Activated T-cell treated with anti-CD3 and anti-CD28 coated beads for 48 hours (primary cell): Measurements from ENCODE around the gene TRPC4.

Experiments
- DNase-seq: peaks from one replicate; pipeline ENCODE4 v3.0.0-alpha.2; 2020; ENCODE audit warnings: low read depth

The TRPC4 gene

DNA sequence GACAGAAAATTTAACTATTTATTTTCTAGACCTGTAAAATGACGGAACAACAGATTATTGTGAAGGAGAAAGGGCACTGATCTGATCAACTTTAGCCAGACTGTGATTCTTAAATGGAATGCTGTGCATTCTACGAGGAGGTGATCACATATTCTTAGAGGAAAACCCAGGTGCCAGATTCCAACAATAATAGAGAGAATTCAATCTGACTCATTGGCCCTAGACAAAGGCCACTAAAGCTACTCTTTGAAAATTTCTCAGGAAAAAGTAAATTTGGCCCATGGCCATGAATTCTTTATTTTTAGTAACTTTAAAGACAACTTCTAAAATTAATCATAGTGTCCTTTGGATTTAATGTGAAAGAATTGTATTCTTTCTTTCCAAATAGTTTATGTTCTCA, 212.4 kb downstream of the TRPC4 start:
- no peak for DNase-seq

DNA sequence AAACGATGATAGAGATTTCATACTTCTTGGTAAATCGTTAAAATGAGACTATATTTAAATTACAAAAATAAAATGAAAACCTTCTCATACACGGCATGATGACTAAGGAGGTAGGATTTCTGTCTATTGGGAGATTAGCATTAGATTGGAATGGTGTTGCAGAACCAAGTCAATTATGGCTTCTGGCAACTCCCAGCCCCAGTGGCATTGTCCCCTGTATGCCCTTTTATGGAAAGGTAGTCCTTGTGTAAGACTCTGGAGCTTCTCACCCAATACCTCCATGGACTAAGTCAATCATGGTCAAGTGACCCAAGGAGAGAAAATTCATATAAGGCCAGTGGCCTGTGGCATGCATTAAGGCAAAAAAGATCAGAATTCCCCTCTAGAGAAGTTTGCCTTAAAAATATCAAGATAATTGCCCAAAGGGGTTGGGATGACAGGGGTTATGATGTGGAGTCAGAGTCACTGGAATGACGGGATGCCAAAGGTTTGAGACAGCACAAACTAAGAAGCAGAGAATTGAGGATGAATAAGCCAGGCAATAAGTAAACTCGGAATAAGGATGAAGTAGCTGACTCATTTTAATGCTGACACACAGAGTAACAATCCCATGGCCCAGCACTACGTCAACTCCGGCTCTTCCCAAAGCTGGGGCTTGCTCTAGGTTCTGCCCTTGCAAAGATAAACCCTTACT, 213.2 kb downstream of the TRPC4 start:
- no peak for DNase-seq

DNA sequence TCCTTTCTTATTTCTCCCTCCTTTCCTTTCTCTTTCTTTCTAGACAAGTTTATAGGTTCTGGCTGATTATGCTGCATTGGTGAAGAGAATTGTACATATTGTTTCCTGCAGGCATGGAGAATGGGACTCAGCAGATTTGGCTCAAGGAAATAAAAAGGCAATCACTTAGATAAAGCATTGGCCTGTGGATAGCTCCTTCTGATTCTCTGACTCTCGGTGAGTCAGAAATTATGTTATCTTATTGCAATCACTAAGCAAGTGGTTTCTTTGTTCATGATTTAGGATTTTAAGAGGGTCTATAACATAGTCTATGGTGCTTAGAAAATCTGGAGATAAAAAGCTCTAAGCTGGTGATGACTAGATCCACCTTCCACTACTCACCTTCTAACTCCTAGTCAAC, 217.0 kb downstream of the TRPC4 start:
- no peak for DNase-seq

DNA sequence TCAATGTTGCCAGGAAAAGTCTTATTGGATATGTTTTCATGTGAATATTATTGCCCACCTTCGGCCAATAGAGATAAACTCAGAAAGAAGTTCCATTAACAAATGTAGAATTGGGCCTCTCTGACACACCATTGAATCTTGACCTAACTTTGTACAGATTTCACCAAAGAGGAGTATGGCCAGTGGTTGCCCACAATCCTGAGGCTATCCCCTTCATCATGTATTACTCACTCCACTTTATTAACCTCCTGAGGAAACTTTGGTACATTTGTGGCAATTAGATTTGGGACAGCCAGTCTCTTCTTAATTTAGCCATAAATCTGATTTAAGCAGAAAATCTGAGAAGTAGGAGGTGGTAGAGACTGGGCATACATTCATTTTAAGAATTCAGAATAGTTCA, 217.7 kb downstream of the TRPC4 start:
- DNase-seq, result no peak

DNA sequence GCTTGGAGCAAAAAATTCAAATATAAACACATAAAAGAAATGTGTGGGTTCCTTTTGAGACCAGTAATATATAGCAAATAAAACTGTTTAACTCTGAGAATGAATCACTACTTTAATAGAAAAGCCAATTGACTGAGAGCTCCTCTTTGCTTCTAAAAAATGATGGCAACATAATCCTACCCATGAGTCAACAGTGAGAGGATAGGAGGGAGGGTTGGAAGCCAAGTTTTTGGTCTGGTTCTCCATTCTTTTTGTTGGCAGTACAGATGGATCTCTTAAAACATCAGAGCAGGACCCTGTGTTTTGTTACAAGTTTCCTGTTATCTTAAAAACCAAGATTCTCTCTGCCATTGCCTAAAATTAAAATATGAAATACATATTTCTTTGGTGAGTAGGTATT, 221.0 kb downstream of the TRPC4 start:
- DNase-seq, result no peak

DNA sequence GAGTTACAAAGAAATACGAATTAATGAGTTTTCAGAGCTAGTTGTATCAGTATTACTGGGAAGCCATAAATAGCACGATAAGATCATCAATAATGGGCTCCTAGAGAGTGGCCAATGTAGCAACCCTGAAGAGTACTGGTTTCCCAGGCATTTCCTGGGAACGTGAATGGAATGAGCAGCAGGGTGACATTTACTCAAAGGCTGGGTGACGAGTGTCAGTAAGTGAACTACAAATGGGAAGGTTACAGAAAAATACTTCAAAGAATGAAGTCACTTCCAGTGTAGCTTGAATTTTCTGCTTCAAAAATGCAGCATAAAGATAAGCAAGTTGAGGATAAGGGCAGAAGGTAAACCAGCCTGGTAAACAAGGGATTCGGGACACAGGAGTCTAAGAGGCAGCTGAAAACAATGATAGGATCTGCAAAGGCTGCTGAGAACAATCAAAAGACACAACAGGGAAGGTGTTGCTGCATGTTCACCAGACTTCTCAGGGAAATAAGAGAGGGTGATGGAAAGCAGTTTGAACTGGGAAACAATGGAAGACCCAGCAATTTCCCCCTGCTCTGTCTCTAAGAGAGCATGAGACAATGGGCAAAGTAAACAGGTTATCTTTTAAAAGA, 222.4 kb downstream of the TRPC4 start:
- DNase-seq, result no peak

DNA sequence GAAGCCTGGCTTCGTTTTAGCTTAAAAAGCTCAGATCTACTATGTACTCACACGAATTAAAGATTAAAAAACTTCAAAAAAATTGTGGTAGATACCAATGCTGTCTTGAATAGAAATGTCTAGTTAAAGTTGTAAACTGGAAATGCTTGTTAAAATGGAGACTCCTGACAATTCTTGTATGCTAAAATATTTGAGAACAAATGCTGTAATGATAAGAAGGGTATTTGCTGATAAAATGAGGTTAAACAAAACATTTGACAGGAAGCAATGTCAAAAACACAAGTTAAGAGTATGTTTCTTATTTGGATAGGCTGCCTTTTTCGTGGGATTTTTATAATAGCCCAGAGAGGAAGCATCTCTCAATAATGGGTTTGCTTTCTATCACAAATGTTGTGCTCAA, 223.0 kb downstream of the TRPC4 start:
- DNase-seq, result no peak

DNA sequence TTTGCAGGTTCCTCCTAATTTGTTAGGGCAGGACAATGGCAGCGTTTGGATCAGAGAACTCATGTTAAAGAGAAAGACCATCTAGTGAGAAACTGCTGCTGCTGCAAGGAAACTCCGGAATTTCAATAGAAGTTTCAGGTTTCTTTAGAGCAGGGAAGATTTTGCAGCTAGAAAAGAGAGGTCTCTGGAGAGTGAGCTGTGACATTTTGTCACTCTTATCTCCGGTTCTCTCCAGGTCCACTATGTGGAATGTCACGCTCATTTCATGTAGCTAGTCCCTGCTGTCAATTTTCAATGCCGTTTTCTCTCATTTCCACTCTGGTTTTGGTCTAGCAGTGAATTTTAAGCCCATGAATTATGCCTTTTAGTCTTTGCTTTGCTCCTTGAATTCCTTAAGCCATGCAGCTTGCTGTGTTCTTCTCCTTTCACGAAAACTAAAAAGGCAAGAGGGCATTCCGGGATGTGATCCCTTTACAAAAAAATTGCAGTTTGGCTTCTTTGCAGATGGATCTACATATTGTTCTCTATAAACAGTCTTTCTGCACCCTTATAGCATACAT, 224.3 kb downstream of the TRPC4 start:
- no peak for DNase-seq

DNA sequence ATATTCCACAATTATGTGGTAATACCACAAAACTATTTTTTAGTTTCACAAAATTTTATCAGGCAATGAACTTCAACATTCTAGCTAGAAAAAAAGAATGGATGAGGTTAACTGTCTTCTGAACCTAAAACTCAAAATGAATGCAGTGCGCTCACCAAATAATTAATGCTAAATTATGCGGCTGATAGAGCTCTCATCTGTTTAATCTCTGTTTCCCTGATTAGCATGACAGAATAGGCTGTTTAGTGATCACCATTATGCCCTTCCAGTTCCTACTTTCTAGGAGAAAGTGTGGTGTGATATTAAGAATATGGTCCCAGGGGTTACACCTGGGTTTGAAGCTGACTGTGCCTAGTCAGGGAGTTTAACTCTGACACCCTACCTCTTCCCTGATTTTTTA, 228.2 kb downstream of the TRPC4 start:
- DNase-seq, result no peak

DNA sequence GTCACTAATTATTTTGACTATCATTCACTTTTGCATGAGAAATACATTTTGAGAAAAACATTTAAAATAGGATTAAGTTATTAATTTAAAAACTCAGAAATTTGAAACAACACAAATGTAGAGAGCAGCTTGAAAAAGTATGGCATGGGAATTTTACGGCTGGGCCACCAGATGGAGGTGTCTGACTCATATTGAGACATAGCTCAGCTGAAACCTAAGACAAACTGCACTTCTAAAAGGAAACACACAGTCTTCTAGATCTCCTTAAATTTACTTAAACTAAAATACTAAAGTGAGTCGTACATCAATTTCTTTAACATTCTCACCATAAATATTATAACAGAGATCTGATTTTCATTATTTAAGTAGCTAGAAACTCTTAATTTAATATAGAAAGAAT, 229.1 kb downstream of the TRPC4 start:
- DNase-seq, result no peak

DNA sequence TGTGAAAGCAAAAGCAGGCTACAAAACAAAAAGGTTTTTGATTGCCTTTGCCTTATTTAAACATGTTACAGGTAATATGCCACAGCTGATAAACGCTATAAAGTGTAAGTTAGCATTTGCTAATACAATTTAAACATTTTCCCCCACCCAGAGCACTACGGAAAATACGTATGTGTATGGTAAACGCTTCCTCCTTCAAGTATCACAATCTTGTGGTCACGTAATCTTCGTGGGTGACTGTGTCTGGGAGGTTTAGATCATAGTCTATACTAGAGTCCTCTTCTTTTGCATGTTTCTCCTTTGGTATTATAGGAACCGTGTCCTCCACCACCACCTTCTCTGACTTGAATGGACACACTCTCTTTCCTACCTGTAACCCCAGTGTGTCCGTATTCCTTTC, 232.9 kb downstream of the TRPC4 start:
- no peak for DNase-seq

DNA sequence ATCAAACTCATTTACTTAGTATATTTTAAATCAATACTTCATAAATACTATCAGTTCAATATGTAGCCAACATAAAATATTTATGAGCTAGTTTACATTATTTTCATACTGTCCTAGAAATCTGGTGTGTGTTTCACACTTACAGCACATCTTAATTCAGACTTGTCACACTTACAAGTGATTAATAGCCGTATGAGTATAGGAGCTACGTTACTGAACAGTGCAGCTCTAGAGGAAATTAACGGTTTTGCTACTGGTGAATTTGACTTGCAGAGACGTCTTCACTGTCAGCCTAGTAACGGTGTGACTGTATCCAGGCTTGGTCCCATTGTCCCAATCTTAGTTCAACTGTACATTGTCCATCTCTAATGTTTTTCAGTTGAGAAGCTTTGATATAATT, 237.3 kb downstream of the TRPC4 start:
- DNase-seq, result no peak

DNA sequence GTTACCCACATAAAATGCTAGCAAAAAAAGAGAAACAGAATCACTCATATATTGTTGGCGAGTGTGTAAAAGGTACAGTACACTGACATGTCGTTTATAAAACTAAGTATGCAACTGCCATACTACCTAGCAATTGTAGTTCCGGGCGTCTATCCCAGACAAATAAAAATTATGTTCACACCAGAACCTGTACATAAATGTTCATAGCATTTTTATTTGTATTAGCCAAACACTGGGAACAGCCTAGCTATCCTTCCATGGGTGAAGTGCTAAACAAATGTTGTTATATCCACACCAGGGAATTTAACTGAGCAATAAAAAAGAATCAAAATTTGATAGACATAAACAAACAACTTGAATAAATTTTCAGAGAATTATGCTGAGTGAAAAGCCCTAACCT, 242.1 kb downstream of the TRPC4 start:
- no peak for DNase-seq

DNA sequence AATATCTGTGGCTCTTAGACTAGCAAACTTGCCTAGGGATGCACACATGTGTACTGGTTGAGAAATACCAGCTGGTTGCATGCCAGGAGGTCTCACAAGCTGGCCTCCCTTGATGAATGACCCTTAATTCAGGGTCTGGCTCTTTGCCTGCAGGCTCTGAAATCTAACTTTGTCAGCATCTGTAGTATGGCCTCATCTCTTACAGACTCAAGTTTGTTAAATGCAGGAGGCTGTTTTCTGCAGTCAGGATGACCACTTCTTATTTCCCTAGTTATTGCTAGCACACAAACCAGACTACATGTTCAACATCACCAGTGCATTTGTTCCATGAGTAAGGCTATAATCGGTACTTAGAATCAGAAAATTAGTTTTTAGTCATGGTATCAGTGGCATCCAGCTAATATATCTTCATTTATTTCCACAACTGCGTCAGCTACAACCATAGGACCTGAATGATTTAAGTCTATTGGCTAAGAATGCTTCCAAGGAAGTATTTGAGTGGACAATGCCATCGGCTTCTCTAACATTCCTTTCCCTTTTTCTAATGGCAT, 247.7 kb downstream of the TRPC4 start:
- no peak for DNase-seq

DNA sequence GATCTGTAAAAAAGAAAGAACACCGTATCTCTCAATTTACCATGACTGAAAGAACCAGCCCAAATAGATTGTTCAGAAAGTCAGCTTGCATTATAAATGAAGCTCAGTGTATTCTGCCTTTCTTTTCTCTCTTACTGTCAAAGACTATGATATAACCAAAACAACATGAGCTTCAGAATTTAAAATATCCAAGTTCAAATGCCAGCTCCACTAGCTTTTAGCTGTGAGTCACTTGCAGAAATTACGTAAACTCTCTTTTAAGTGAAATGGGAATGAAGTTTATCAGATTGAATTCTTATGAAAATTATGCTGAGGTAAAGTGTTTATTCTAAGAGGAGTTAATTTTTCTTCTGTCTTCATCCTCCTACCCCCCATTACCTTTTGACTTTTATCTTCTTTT, 251.0 kb downstream of the TRPC4 start:
- no peak for DNase-seq

DNA sequence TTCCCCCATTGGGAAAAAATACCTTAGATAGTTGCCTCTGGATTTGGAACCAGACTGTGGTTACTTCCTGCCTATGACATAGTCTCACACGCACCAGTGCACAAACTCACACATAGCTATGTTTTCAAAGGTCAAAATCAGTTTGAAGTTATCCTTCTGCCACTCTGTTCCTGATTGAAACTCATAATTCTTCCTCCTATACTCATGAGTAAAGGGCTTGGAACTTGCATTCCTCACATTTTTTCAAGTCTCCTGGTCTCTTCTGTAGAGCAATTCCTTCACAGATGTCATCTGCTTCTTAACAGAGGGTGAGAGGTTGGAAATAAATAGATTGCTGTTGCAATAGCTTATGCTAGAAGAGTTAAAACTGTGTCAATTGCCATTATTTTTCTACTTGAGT, 252.4 kb downstream of the TRPC4 start:
- DNase-seq, result no peak

DNA sequence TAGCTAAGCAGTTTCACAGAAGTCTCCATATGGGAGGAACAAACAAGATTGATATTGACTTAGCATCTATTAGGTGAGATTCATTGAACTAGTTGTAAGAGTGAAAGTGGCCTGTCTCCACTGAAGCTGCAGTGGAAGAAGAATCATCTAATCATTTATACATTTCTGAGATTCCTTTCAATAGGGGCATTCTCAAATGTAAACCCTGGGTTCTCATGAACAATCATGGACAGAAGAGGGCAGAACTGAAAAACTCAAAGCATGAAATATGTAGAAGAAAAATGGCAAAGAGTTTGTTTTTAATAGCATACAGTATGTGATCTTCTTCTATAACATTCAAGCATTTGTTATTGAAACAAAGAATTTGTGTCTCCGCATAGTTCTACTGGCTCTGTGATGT, 253.4 kb downstream of the TRPC4 start:
- DNase-seq, result no peak

DNA sequence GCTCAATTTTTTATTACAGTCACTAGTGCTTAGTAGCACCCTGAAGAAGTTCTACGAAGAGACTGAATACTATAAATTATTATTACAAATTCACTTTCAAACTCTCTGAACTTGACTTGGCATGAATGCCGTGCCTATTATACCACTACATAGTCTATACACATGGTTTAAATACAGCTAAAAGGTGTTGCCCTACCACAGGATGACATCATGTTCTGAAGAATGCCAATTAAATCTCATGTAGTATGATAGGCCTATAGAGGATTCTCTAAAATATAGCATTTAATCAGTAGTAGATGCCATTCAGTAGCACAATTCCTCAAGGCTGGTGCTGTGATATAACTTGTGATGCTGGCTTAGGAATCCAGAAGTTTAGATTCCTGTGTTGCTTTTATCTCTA, 254.3 kb downstream of the TRPC4 start:
- DNase-seq, result no peak

DNA sequence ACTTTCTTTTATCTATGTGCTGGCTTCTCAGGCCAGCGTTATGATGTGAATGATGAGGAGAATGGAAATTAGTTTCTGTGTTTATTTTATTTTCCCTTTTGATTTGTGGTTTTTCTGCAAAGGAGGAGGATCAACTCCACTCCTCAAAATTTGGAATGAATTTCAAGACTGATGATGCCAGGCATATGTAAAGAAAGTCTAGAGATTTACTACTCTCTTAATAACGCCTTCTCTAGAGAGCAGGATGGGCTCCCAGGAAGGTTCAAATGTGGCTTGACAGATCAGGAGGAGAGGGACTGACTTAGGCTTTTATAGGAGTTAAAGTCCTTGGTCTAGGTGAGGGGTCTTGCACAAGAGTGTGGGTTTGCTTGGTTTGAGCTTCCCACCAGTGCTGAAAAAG, 255.9 kb downstream of the TRPC4 start:
- no peak for DNase-seq

DNA sequence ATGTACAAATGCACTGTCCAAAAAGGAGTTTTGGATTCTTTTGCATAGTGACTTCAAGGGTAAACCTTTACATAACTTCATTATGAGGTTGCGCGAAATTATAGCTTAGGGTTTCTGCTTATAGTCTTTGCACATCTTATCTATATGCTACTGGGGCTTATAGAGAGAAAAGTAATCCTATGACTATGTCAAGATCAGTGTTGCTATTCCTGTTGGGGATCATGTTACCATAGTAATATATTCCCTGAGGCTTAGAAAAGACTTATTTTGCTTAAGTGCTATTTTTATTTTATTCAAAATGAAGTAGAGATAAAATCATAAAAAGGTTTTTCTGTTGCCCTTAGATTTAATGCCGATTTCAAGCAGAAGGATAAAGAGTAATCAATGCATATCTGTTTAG, 256.3 kb downstream of the TRPC4 start:
- DNase-seq, result no peak

DNA sequence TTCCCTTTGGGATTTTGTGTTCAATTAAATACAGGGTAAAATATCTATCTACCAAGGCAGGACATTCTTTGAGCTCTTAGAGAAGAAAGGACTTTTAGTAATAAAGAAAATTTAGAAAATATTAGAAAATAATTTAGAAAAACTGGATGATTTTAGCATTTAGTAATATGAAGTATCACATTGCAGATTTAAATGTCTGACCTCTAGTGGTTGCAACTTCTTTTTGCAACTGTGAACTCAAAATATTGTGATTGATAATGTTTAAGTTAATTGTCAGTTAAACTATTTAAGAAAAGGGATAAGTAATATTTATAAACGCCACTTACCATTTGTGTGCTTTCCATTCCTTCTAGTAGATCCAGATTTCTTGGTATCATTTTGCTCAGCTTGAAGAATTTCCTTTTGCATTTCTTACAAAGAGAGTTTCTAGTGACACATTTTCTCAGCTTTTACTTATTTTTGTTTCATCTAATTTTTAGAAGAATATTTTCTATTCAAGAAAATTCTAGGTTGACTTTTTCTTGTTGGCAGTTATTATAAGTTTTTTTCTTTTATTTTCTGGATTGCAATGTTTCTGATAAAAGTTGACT, 260.7 kb downstream of the TRPC4 start:
- DNase-seq, result no peak

DNA sequence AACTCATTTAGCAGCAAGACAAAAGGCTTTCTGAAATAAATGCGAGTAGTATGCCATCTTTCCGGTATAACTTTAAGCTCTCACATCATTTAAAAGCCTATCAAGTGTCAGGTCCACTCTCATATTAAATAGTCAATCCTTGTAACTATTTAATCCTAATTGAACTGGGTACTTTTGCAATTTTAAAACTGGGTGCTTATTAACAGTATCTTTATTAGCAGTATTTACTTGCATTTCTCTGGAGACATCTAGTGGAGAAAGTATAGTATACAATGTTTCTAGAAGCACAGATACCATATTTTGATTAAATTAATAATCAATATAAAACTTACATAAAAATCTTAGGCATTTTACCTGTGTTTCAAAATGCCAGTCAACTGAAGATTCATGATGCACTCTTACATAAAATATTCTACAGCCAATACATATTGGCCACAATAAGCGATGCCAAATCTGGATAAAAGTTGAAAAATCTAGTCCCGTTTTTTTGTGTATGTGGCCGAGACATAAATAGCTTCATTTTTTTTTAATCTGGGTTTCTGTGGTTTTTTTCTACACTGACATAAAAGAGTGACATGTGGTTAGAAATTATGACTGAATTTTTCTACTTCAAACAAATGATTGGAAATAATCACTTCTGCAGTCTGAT, 266.7 kb downstream of the TRPC4 start:
- no peak for DNase-seq
